HEK293 (cell line): ENCODE results near the gene NINJ1.
A peak's percentile ranks its signal among the peaks of the same experiment; 100 is the strongest.

Experiments used
- CTCF ChIA-PET: fragments of 350-600 bp; formaldehyde crosslinking; extraction: SDS; loops from one replicate; lab custom pipeline; 2021; ENCODE audit warnings: antibody characterized with exemption; lab: Yijun Ruan, JAX
- POLR2A ChIA-PET: fragments of 300-600 bp; formaldehyde crosslinking; extraction: SDS; loops from one replicate; lab custom pipeline; 2020; ENCODE audit warnings: antibody characterized with exemption, inconsistent platforms; lab: Yijun Ruan, JAX
- H3K27ac ChIP-seq: fragments of 200-500 bp; sonication (Bioruptor generic); 2 replicates; pipeline ENCODE4 v1.5.1; 2014; ENCODE audit warnings: low read depth, low read length, control low read depth, inconsistent platforms; ENCODE audit errors: extremely low read depth
- H3K36me3 ChIP-seq, 2 experiments: fragments of 200-500 bp in 1 of 2; sonication (Bioruptor generic) in 1 of 2; 1 replicate in 1 of 2; 2 replicates in 1 of 2; pipeline ENCODE4 v1.5.1; 2014 to 2017; ENCODE audit warnings: inconsistent platforms in 2 of 2, low read length in 2 of 2; ENCODE audit not compliant: control insufficient read depth in 2 of 2, insufficient read depth in 1 of 2
- H3K4me1 ChIP-seq: fragments of 200-500 bp; sonication (Bioruptor generic); 2 replicates; pipeline ENCODE4 v1.5.1; 2014; ENCODE audit warnings: mild to moderate bottlenecking, low read length, inconsistent platforms; ENCODE audit not compliant: control insufficient read depth, insufficient read depth
- H3K4me3 ChIP-seq: 2 replicates; pipeline ENCODE4 v1.5.1; 2011; ENCODE audit warnings: low read depth, mild to moderate bottlenecking, control low read depth, low read length, moderate library complexity
- H3K9me3 ChIP-seq: fragments of 200-500 bp; sonication (Bioruptor generic); 2 replicates; pipeline ENCODE4 v1.5.1; 2014; ENCODE audit warnings: low read depth, low read length, inconsistent platforms; ENCODE audit not compliant: control insufficient read depth, insufficient read depth
- EGR2 ChIP-seq: fragments of 450-650 bp; formaldehyde crosslinking; IDR thresholded peaks from 2 replicates; pipeline ENCODE4 v1.5.1; 2016; ENCODE audit warnings: low read depth, missing biosample characterization, missing genetic modification characterization
- KLF16 ChIP-seq: fragments of 450-650 bp; formaldehyde crosslinking; IDR thresholded peaks from 2 replicates; pipeline ENCODE4 v1.5.1; 2017; ENCODE audit warnings: missing biosample characterization, missing genetic modification characterization
- MEIS1 ChIP-seq: sonication (generic); formaldehyde crosslinking; IDR thresholded peaks from 2 replicates; pipeline ENCODE4 v1.8.1; 2022; ENCODE audit warnings: missing genetic modification reagents, mild to moderate bottlenecking, borderline replicate concordance
- OSR2 ChIP-seq: fragments of 450-650 bp; formaldehyde crosslinking; IDR thresholded peaks from 2 replicates; pipeline ENCODE4 v1.5.1; 2016; ENCODE audit warnings: missing biosample characterization, missing genetic modification characterization
- SETDB1 ChIP-seq: IDR thresholded peaks from one replicate; pipeline ENCODE4 v1.6.1; 2017; ENCODE audit warnings: mild to moderate bottlenecking, low read length, moderate library complexity, mixed read lengths; ENCODE audit not compliant: insufficient read length
- ZNF112 ChIP-seq: fragments of 450-650 bp; formaldehyde crosslinking; IDR thresholded peaks from 2 replicates; pipeline ENCODE4 v1.5.0; 2017; ENCODE audit warnings: missing biosample characterization, missing genetic modification characterization
- ZNF239 ChIP-seq: fragments of 450-650 bp; formaldehyde crosslinking; IDR thresholded peaks from 2 replicates; pipeline ENCODE4 v1.5.1; 2016; ENCODE audit warnings: missing biosample characterization, missing genetic modification characterization
- ZNF248 ChIP-seq: fragments of 450-650 bp; formaldehyde crosslinking; IDR thresholded peaks from 2 replicates; pipeline ENCODE4 v1.5.1; 2017; ENCODE audit warnings: missing biosample characterization, missing genetic modification characterization
- ZNF302 ChIP-seq: fragments of 450-650 bp; formaldehyde crosslinking; IDR thresholded peaks from 2 replicates; pipeline ENCODE4 v1.5.1; 2016; ENCODE audit warnings: missing biosample characterization, missing genetic modification characterization, low read depth
- ZNF391 ChIP-seq: fragments of 450-650 bp; formaldehyde crosslinking; IDR thresholded peaks from 2 replicates; pipeline ENCODE4 v1.5.1; 2016; ENCODE audit warnings: low read depth, missing biosample characterization, missing genetic modification characterization, borderline replicate concordance
- ZNF398 ChIP-seq: fragments of 450-650 bp; formaldehyde crosslinking; IDR thresholded peaks from 2 replicates; pipeline ENCODE4 v1.5.1; 2017; ENCODE audit warnings: missing biosample characterization, missing genetic modification characterization
- ZNF404 ChIP-seq: fragments of 450-650 bp; formaldehyde crosslinking; IDR thresholded peaks from 2 replicates; pipeline ENCODE4 v1.5.1; 2017; ENCODE audit warnings: missing biosample characterization, missing genetic modification characterization
- ZNF561 ChIP-seq: fragments of 450-650 bp; IDR thresholded peaks from 2 replicates; pipeline ENCODE4 v1.5.1; 2018; ENCODE audit warnings: missing biosample characterization, missing genetic modification characterization, borderline replicate concordance
- ZNF626 ChIP-seq: fragments of 450-650 bp; sonication (Bioruptor Pico); formaldehyde crosslinking; IDR thresholded peaks from 2 replicates; pipeline ENCODE4 v1.5.1; 2018; ENCODE audit warnings: missing biosample characterization, missing genetic modification characterization, inconsistent platforms
- ZNF629 ChIP-seq: fragments of 450-650 bp; formaldehyde crosslinking; IDR thresholded peaks from 2 replicates; pipeline ENCODE4 v1.5.1; 2017; ENCODE audit warnings: missing biosample characterization, missing genetic modification characterization
- ZNF677 ChIP-seq: fragments of 450-650 bp; IDR thresholded peaks from 2 replicates; pipeline ENCODE4 v1.5.0; 2018; ENCODE audit warnings: missing biosample characterization, mild to moderate bottlenecking, missing genetic modification characterization, moderate library complexity
- ZNF704 ChIP-seq: fragments of 450-650 bp; formaldehyde crosslinking; IDR thresholded peaks from 2 replicates; pipeline ENCODE4 v1.5.1; 2016; ENCODE audit warnings: missing biosample characterization, missing genetic modification characterization
- ZXDB ChIP-seq: fragments of 450-650 bp; formaldehyde crosslinking; IDR thresholded peaks from 2 replicates; pipeline ENCODE4 v1.5.1; 2016; ENCODE audit warnings: missing biosample characterization, missing genetic modification characterization

NINJ1 gene

GRCh38 chr9:93076101-93076791, 57.8 kb downstream of the NINJ1 start:
- TF ChIP-seq ZNF239 (tag by site-specific recombination) (0 out of 2 replicates have a peak, but pooled peaks have one; percentile 36), ZNF404 (tag by site-specific recombination) (no peak), MEIS1 (CRISPR knock-in tag) (no peak), OSR2 (tag by site-specific recombination) (no peak)
- TF ChIP-seq, all 188 proteins: peak for 1
- H3K9me3 ChIP-seq: no peaks in the 10 kb centered on the region
- H3K27ac ChIP-seq: no peak overlapping the region
- ChIA-PET POLR2A (interaction anchor here (0.5 to 1.6 kb wide), 2 partner anchors 10 to 19 kb away, joined by 4 to 6 read pairs; partner anchors contain the start of gene CARD19), CTCF (interaction anchor here (0.6 to 1.0 kb wide), 2 partner anchors 9 to 73 kb away, joined by 3 read pairs; no protein-coding TSS in a partner anchor)
- no peak overlapping the region for H3K4me3 ChIP-seq
- H3K36me3 ChIP-seq: no peaks in the 10 kb centered on the region
- peaks cover 5% of the 10 kb centered on the region; the same call in 1 of the 2 replicates for H3K4me1 ChIP-seq

- no peak overlapping the region for H3K27ac ChIP-seq
- ChIA-PET POLR2A (no interaction called here), CTCF (interaction anchor here (1.1 kb wide), 1 partner anchor 69 kb away, joined by 4 read pairs; no protein-coding TSS in a partner anchor)
- TF ChIP-seq ZNF629 (tag by site-specific recombination): no peak
- TF ChIP-seq EGR2 (tag by site-specific recombination): no peak
- TF ChIP-seq ZNF248: no peak
- TF ChIP-seq ZNF112 (tag by site-specific recombination): no peak
- no peak for TF ChIP-seq ZNF561 (tag by site-specific recombination)
- TF ChIP-seq ZNF398: no peak
- no peak for TF ChIP-seq KLF16
- no peak for TF ChIP-seq ZNF391 (tag by site-specific recombination)
- TF ChIP-seq ZNF626 (tag by site-specific recombination): no peak
- TF ChIP-seq ZNF704: no peak
- TF ChIP-seq ZNF302 (tag by site-specific recombination): no peak
- TF ChIP-seq SETDB1: no peak
- no peak for TF ChIP-seq ZXDB
- no peak for TF ChIP-seq ZNF677
- H3K9me3 ChIP-seq: no peaks in the 10 kb centered on the region
- H3K4me3 ChIP-seq: no peak overlapping the region
- H3K36me3 ChIP-seq: no peaks in the 10 kb centered on the region
- H3K4me1 ChIP-seq: peaks cover 5% of the 10 kb centered on the region; the same call in 1 of the 2 replicates
Observed at GRCh38 chr9:93072383-93072795, 61.7 kb downstream of the NINJ1 start.
